ENCODE results near the gene PGF. TPM values are rescaled to one million over a fixed set of nuclear protein-coding genes. Genes with fewer than 3 reads are reported as not detected.

PGF gene
- total RNA-seq, 3 donors from 2014 or later, result 3.7 to 17.9 (median 8.2) TPM

GRCh38 chr14:74963705-74964271 lies 8.4 kb upstream of the PGF start:
- DNase-seq (ENCODE audit: low spot score in 2 of 2), result peak in 1 of 2 donors; percentile 66
- no peaks in the 10 kb centered on the region for H3K36me3 ChIP-seq
- intact Hi-C loops (cut with DNase I; ENCODE audit: low total_unique reads), result no loop called here
- peak overlapping the region; percentile 52 to 68 for H3K27ac ChIP-seq
- no peaks in the 10 kb centered on the region for H3K27me3 ChIP-seq
- TF ChIP-seq POLR2A (IDR thresholded peaks at IDR 0.05) (no peak), POLR2AphosphoS5 (IDR thresholded peaks at IDR 0.05) (no peak)
- TF ChIP-seq, protein P1, sequence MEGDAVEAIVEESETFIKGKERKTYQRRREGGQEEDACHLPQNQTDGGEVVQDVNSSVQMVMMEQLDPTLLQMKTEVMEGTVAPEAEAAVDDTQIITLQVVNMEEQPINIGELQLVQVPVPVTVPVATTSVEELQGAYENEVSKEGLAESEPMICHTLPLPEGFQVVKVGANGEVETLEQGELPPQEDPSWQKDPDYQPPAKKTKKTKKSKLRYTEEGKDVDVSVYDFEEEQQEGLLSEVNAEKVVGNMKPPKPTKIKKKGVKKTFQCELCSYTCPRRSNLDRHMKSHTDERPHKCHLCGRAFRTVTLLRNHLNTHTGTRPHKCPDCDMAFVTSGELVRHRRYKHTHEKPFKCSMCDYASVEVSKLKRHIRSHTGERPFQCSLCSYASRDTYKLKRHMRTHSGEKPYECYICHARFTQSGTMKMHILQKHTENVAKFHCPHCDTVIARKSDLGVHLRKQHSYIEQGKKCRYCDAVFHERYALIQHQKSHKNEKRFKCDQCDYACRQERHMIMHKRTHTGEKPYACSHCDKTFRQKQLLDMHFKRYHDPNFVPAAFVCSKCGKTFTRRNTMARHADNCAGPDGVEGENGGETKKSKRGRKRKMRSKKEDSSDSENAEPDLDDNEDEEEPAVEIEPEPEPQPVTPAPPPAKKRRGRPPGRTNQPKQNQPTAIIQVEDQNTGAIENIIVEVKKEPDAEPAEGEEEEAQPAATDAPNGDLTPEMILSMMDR (IDR thresholded peaks at IDR 0.05), result no peak
- H3K9me3 ChIP-seq, result no peaks in the 10 kb centered on the region
- H3K4me3 ChIP-seq, result no peak overlapping the region
- no peaks in the 10 kb centered on the region for H3K4me1 ChIP-seq

- Histone ChIP-seq H3K9me3 (no peaks in the 10 kb centered on the region), H3K27me3 (no peaks in the 10 kb centered on the region), H3K27ac (peak overlapping the region; percentile 52 to 68), H3K4me1 (no peaks in the 10 kb centered on the region), H3K4me3 (no peak overlapping the region), H3K36me3 (no peaks in the 10 kb centered on the region)
- intact Hi-C loops (cut with DNase I; ENCODE audit: low total_unique reads), result no loop called here
- TF ChIP-seq POLR2AphosphoS5 (IDR thresholded peaks at IDR 0.05), result no peak
- TF ChIP-seq POLR2A (IDR thresholded peaks at IDR 0.05), result no peak
- DNase-seq (ENCODE audit: low spot score in 2 of 2), result no peak
Observed at GRCh38 chr14:74963178-74963704, 7.8 kb upstream of the PGF start.

- intact Hi-C loops (cut with DNase I; ENCODE audit: low total_unique reads), result no loop called here
- no peak for DNase-seq (ENCODE audit: low spot score in 2 of 2)
Observed at GRCh38 chr14:74962493-74962892, 7.1 kb upstream of the PGF start.

GRCh38 chr14:74962046-74962445 lies 6.6 kb upstream of the PGF start:
- Histone ChIP-seq H3K36me3 (no peaks in the 10 kb centered on the region), H3K9me3 (no peaks in the 10 kb centered on the region), H3K27me3 (no peaks in the 10 kb centered on the region), H3K4me1 (no peaks in the 10 kb centered on the region), H3K4me3 (no peak overlapping the region), H3K27ac (no peak overlapping the region)
- DNase-seq (ENCODE audit: low spot score in 2 of 2), result no peak
- TF ChIP-seq, protein P1 (IDR thresholded peaks at IDR 0.05), result no peak
- no peak for TF ChIP-seq POLR2A (IDR thresholded peaks at IDR 0.05)
- TF ChIP-seq POLR2AphosphoS5 (IDR thresholded peaks at IDR 0.05), result no peak
- intact Hi-C loops (cut with DNase I; ENCODE audit: low total_unique reads), result no loop called here

More at GRCh38 chr14:74962493-74962892, 7.1 kb upstream of the PGF start:
- TF ChIP-seq, protein P1 (IDR thresholded peaks at IDR 0.05), result no peak
- TF ChIP-seq POLR2AphosphoS5 (IDR thresholded peaks at IDR 0.05) (no peak), POLR2A (IDR thresholded peaks at IDR 0.05) (no peak)
- Histone ChIP-seq H3K4me3 (no peak overlapping the region), H3K27ac (no peak overlapping the region), H3K36me3 (no peaks in the 10 kb centered on the region), H3K4me1 (no peaks in the 10 kb centered on the region), H3K9me3 (no peaks in the 10 kb centered on the region), H3K27me3 (no peaks in the 10 kb centered on the region)

- Histone ChIP-seq H3K9me3 (no peaks in the 10 kb centered on the region), H3K27ac (no peak overlapping the region), H3K4me3 (no peak overlapping the region), H3K27me3 (no peaks in the 10 kb centered on the region), H3K4me1 (no peaks in the 10 kb centered on the region), H3K36me3 (no peaks in the 10 kb centered on the region)
- no peak for TF ChIP-seq POLR2A (IDR thresholded peaks at IDR 0.05)
- no peak for TF ChIP-seq POLR2AphosphoS5 (IDR thresholded peaks at IDR 0.05)
- TF ChIP-seq, protein P1 (IDR thresholded peaks at IDR 0.05), result no peak
- DNase-seq (ENCODE audit: low spot score in 2 of 2), result no peak
- intact Hi-C loops (cut with DNase I; ENCODE audit: low total_unique reads), result no loop called here
Observed at GRCh38 chr14:74961238-74961911, 6.0 kb upstream of the PGF start.
